Testis (tissue), 2 donors: Measurements from ENCODE around the gene GOLT1A.

Experiments used
- CTCF ChIP-seq, 3 experiments: fragments of 450-650 bp in 2 of 3; fragments of 200-600 bp in 1 of 3; sonication (generic) in 1 of 3; IDR thresholded peaks; one replicate each; pipeline ENCODE4 v1.5.1; 2016 to 2019; ENCODE audit warnings: antibody characterized with exemption in 3 of 3, mild to moderate bottlenecking in 2 of 3, moderate library complexity in 1 of 3
- POLR2A ChIP-seq: fragments of 450-650 bp; IDR thresholded peaks from one replicate; pipeline ENCODE4 v1.6.1; 2017; ENCODE audit warnings: antibody characterized with exemption, mild to moderate bottlenecking, moderate library complexity

DNA sequence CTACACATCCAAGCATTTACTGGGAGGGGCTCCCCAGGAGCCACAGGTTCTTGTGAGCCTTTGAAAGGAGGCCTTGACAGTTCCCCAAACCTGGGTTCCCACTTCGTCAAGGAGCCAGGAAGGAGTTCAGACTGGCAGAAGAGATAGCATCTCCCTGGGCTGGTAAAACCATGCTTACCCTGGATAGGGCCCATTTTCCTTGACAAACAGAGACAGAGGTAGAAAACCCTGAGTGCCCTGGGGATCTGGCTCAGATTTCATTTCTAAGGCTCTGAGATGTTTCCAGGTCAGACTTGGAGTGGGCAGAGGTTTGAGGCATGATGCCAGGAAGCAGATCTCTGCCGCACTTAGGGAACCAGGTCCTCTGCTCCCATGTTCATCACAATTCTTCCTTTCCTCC lies 64.7 kb downstream of the GOLT1A start:
- TF ChIP-seq CTCF (IDR thresholded peaks at IDR 0.05), result no peak
- no peak for TF ChIP-seq POLR2A
